Measurements from ENCODE around the gene TREH. TPM values are rescaled to one million over a fixed set of nuclear protein-coding genes. Genes with fewer than 3 reads are reported as not detected.

TREH gene
- total RNA-seq, 1 donor from 2014 or later: not detected

GRCh38 chr11:118629761-118630661, 49.4 kb downstream of the TREH start:
- DNase-seq (ENCODE audit: low read depth) (no peak), FAIRE-seq (no peak)
- peaks cover 85% of the 10 kb centered on the region for H3K79me2 ChIP-seq (ENCODE audit: insufficient read depth, low read length)
- H3K27me3 Mint-ChIP-seq (ENCODE audit: low read depth, unreplicated experiment): no peaks in the 10 kb centered on the region
- TF ChIP-seq EZH2 (IDR thresholded peaks at IDR 0.05; ENCODE audit: insufficient read depth, low read length) (no peak), CTCF (IDR thresholded peaks at IDR 0.05; ENCODE audit: insufficient read depth, low read depth, low read length) (no peak)
- no peak overlapping the region for H2AFZ ChIP-seq (ENCODE audit: low read depth, low read length)
- no peaks in the 10 kb centered on the region for H3K9me3 Mint-ChIP-seq (ENCODE audit: unreplicated experiment)
- H3K36me3 ChIP-seq (ENCODE audit: insufficient read depth, low read length): peaks cover 62% of the 10 kb centered on the region
- no peak overlapping the region for H3K9ac ChIP-seq (ENCODE audit: low read length)
- no peaks in the 10 kb centered on the region for H3K27me3 ChIP-seq (ENCODE audit: insufficient read depth, low read length)
- peaks cover 27% of the 10 kb centered on the region for H3K36me3 Mint-ChIP-seq (ENCODE audit: low read depth, unreplicated experiment)
- no peak overlapping the region for H3K4me3 ChIP-seq (ENCODE audit: insufficient read depth, low read depth, low read length)
- H3K4me1 Mint-ChIP-seq (ENCODE audit: low read depth, unreplicated experiment): peaks cover 34% of the 10 kb centered on the region
- no peak overlapping the region for H3K27ac ChIP-seq (ENCODE audit: low read depth, low read length)
- no peak overlapping the region for H3K4me2 ChIP-seq (ENCODE audit: low read length)
- peaks cover 25% of the 10 kb centered on the region for H3K4me1 ChIP-seq (ENCODE audit: insufficient read depth, low read length)
- H3K9me3 ChIP-seq (ENCODE audit: insufficient read depth, low read depth, low read length): no peaks in the 10 kb centered on the region
- H4K20me1 ChIP-seq (ENCODE audit: insufficient read depth, low read length): peaks cover 97% of the 10 kb centered on the region
- no peak overlapping the region for H3K4me3 Mint-ChIP-seq (ENCODE audit: unreplicated experiment)
- no peak overlapping the region for H3K27ac Mint-ChIP-seq (ENCODE audit: unreplicated experiment)

- H3K4me2 ChIP-seq (ENCODE audit: low read length): no peak overlapping the region
- H3K4me3 ChIP-seq (ENCODE audit: insufficient read depth, low read depth, low read length): no peak overlapping the region
- no peaks in the 10 kb centered on the region for H3K27me3 ChIP-seq (ENCODE audit: insufficient read depth, low read length)
- peaks cover 66% of the 10 kb centered on the region for H3K36me3 ChIP-seq (ENCODE audit: insufficient read depth, low read length)
- H4K20me1 ChIP-seq (ENCODE audit: insufficient read depth, low read length): peaks cover 95% of the 10 kb centered on the region
- H3K79me2 ChIP-seq (ENCODE audit: insufficient read depth, low read length): peaks cover 91% of the 10 kb centered on the region
- no peaks in the 10 kb centered on the region for H3K27me3 Mint-ChIP-seq (ENCODE audit: low read depth, unreplicated experiment)
- H3K9me3 Mint-ChIP-seq (ENCODE audit: unreplicated experiment): no peaks in the 10 kb centered on the region
- peak overlapping the region; percentile 71 for H3K4me3 Mint-ChIP-seq (ENCODE audit: unreplicated experiment)
- no peak for TF ChIP-seq CTCF (IDR thresholded peaks at IDR 0.05; ENCODE audit: insufficient read depth, low read depth, low read length)
- no peak for TF ChIP-seq EZH2 (IDR thresholded peaks at IDR 0.05; ENCODE audit: insufficient read depth, low read length)
- peaks cover 27% of the 10 kb centered on the region for H3K36me3 Mint-ChIP-seq (ENCODE audit: low read depth, unreplicated experiment)
- no peak overlapping the region for H3K27ac Mint-ChIP-seq (ENCODE audit: unreplicated experiment)
- no peak overlapping the region for H2AFZ ChIP-seq (ENCODE audit: low read depth, low read length)
- H3K27ac ChIP-seq (ENCODE audit: low read depth, low read length): no peak overlapping the region
- H3K4me1 ChIP-seq (ENCODE audit: insufficient read depth, low read length): peaks cover 21% of the 10 kb centered on the region
- DNase-seq (ENCODE audit: low read depth): no peak
- no peaks in the 10 kb centered on the region for H3K9me3 ChIP-seq (ENCODE audit: insufficient read depth, low read depth, low read length)
- FAIRE-seq: no peak
- H3K4me1 Mint-ChIP-seq (ENCODE audit: low read depth, unreplicated experiment): peaks cover 31% of the 10 kb centered on the region
- H3K9ac ChIP-seq (ENCODE audit: low read length): no peak overlapping the region
Measured at GRCh38 chr11:118628861-118629549, 50.4 kb downstream of the TREH start.
